ENCODE data around the gene CNKSR2.

- no peak for TF ChIP-seq CTCF (IDR thresholded peaks at IDR 0.05; ENCODE audit: low read length)
- TF ChIP-seq EZH2 (IDR thresholded peaks at IDR 0.05; ENCODE audit: borderline replicate concordance, low read length), result no peak
These were observed 282.5 kb downstream of the CNKSR2 start for GRCh38 chrX:21656587-21657317.
